Measurements from ENCODE around the gene ADCY7. TPM values are rescaled to one million over a fixed set of nuclear protein-coding genes. Genes with fewer than 3 reads are reported as not detected.

Gene ADCY7
- total RNA-seq, 4 donors from 2014 or later, result 40.4 to 50.9 (median 41.2) TPM

- no peak overlapping the region for H3K27ac ChIP-seq
- no peak overlapping the region for H3K4me3 ChIP-seq
- no peaks in the 10 kb centered on the region for H3K27me3 ChIP-seq
- H3K4me1 ChIP-seq, result peaks cover 0 to 38% (median 11%) of the 10 kb centered on the region in 4 donors
- no peak for DNase-seq (ENCODE audit: low spot score in 2 of 2)
- H3K36me3 ChIP-seq, result no peaks in the 10 kb centered on the region
- TF ChIP-seq, protein P1, sequence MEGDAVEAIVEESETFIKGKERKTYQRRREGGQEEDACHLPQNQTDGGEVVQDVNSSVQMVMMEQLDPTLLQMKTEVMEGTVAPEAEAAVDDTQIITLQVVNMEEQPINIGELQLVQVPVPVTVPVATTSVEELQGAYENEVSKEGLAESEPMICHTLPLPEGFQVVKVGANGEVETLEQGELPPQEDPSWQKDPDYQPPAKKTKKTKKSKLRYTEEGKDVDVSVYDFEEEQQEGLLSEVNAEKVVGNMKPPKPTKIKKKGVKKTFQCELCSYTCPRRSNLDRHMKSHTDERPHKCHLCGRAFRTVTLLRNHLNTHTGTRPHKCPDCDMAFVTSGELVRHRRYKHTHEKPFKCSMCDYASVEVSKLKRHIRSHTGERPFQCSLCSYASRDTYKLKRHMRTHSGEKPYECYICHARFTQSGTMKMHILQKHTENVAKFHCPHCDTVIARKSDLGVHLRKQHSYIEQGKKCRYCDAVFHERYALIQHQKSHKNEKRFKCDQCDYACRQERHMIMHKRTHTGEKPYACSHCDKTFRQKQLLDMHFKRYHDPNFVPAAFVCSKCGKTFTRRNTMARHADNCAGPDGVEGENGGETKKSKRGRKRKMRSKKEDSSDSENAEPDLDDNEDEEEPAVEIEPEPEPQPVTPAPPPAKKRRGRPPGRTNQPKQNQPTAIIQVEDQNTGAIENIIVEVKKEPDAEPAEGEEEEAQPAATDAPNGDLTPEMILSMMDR (IDR thresholded peaks at IDR 0.05), result no peak
- TF ChIP-seq POLR2A (IDR thresholded peaks at IDR 0.05) (no peak), EP300 (IDR thresholded peaks at IDR 0.05) (no peak)
- 88 to 95% methylated on average over 1 of the region's 1 CpG for WGBS, 2 donors
- no peaks in the 10 kb centered on the region for H3K9me3 ChIP-seq
These were observed 9.7 kb upstream of the ADCY7 start for GRCh38 chr16:50256604-50257003.

DNA sequence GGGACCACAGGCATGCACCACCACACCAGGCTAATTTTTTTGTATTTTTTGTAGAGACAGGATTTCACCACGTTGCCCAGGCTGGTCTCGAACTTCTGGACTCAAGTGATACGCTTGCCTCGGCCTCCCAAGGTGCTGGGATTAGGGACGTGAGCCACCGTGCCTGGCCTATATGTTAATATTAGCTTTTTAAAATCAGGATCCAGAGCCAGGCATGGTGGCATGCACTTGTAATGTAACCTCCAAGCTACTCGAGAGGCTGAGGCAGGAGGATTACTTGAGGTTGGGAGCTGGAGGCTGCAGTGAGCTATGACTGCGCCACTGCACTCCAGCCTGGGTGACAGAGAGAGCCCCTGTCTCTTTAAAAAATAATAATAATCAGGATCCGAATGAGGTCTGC lies 8.5 kb upstream of the ADCY7 start:
- TF ChIP-seq, protein P1 (IDR thresholded peaks at IDR 0.05), result no peak
- Histone ChIP-seq H3K27ac (no peak overlapping the region), H3K4me1 (peaks cover 0 to 35% (median 7%) of the 10 kb centered on the region in 4 donors), H3K9me3 (no peaks in the 10 kb centered on the region), H3K4me3 (no peak overlapping the region), H3K27me3 (no peaks in the 10 kb centered on the region), H3K36me3 (no peaks in the 10 kb centered on the region)
- DNase-seq (ENCODE audit: low spot score in 2 of 2), result no peak
- WGBS, 2 donors, result 92 to 94% methylated on average over 9 of the region's 9 CpGs

DNA sequence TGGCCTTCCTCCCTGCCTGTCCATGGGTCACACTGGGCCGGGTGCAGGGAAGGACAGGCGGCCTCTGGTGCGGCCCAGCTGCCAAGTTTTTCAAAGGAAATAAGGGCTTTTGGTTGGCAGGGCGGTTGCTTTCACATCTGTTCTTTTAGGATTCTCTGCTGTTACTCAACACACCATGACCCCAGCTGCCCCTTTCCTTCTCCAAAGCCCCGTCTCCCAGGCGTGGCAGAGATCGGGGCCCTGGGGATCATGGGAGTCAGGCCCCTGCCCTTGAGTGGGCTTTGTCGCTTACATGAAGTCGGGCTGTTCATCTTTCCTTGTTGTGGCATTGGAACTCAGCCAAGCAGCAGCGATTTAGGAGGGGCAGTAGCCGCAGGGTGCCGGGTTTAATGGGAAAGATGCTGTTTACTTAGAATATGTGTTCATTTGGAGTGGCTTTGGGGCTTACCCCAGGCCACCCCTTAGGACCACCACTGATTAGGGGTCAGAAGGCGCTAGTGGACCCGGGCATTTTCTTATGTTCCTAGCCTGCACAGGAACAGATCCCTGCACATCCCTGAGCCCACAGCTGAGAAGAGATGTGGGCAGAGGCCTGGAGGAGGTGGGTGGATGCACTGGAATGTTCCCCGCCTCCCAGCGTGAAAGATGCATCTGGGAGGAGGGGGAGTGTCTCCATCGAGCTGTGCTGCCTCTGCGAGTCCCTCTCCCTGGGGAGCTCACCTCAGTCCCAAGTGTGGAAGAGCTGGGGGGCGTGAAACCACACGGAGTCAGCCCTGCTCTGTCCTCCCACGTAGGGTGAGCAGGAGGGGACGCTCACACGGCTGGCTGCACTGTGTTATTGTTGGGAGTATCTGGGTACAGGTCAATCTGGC lies 6.8 kb upstream of the ADCY7 start:
- peak; percentile 49 to 72 for DNase-seq (ENCODE audit: low spot score in 2 of 2)
- TF ChIP-seq EP300 (IDR thresholded peaks at IDR 0.05), result peak in 1 of 2 donors; percentile 63
- TF ChIP-seq, protein P1 (IDR thresholded peaks at IDR 0.05), result no peak
- H3K27me3 ChIP-seq, result no peaks in the 10 kb centered on the region
- no peaks in the 10 kb centered on the region for H3K9me3 ChIP-seq
- H3K4me3 ChIP-seq, result no peak overlapping the region
- H3K27ac ChIP-seq, result peak overlapping the region in 1 of 4 donors; percentile 59
- H3K36me3 ChIP-seq, result no peaks in the 10 kb centered on the region
- 18 to 26% methylated on average over 20 to 23 of the region's 23 CpGs for WGBS, 2 donors
- peaks cover 0 to 32% (median 7%) of the 10 kb centered on the region in 4 donors for H3K4me1 ChIP-seq

- no peaks in the 10 kb centered on the region for H3K36me3 ChIP-seq
- H3K9me3 ChIP-seq, result no peaks in the 10 kb centered on the region
- TF ChIP-seq EP300 (IDR thresholded peaks at IDR 0.05) (no peak), POLR2A (IDR thresholded peaks at IDR 0.05) (no peak)
- TF ChIP-seq, protein P1 (IDR thresholded peaks at IDR 0.05), result no peak
- no peak overlapping the region for H3K4me3 ChIP-seq
- peaks cover 0 to 34% (median 8%) of the 10 kb centered on the region in 4 donors for H3K4me1 ChIP-seq
- 89 to 94% methylated on average over 6 to 9 of the region's 9 CpGs for WGBS, 2 donors
- H3K27ac ChIP-seq, result peak overlapping the region in 1 of 4 donors; percentile 59
- no peak for DNase-seq (ENCODE audit: low spot score in 2 of 2)
- H3K27me3 ChIP-seq, result no peaks in the 10 kb centered on the region
These were observed 5.9 kb upstream of the ADCY7 start for GRCh38 chr16:50260206-50261159.
